Subcutaneous preadipocyte (primary cell): ENCODE data around the gene CNGA4. TPM values are rescaled to one million over a fixed set of nuclear protein-coding genes. Genes with fewer than 3 reads are reported as not detected.

ENCODE experiments used
- total RNA-seq: library from RNA; depleted of rRNA; stranded (reverse); fragments of >200 nt; gene quantifications from 2 replicates; pipeline ENCODE4 v1.2.3, GENCODE V29; 2012

Gene CNGA4
- total RNA-seq: 0.37 TPM in 1 of 2 replicates, not detected in the other

GRCh38 chr11:6238902-6239301 is at the start of gene CNGA4:
TSS of gene CNGA4 (plus strand) at chr11:6239089. CDS start at chr11:6239207, 118 bp downstream.

GRCh38 chr11:6199174-6199810 is 39.6 kb upstream of the CNGA4 start, which contains the start of gene OR52W1:
TSS of gene OR52W1 (plus strand) at chr11:6199224. CDS start at chr11:6199224, 0 bp downstream.

GRCh38 chr11:6205366-6205765 is 33.5 kb upstream of the CNGA4 start, which contains the start of gene C11orf42:
TSS of gene C11orf42 (plus strand) at chr11:6205557. CDS start at chr11:6205616, 59 bp downstream.

GRCh38 chr11:6234387-6235107 is 4.3 kb upstream of the CNGA4 start, which contains the start of gene FHIP1B:
TSS of gene FHIP1B (minus strand) at chr11:6234636. CDS start at chr11:6224516, 10,120 bp downstream.

Other genes starting within 250 kb of the CNGA4 start
- gene OR56A4, start 232.1 kb upstream of the CNGA4 start, total RNA-seq: not detected in 2 replicates
- not detected in 2 replicates for gene OR56A1, start 208.3 kb upstream of the CNGA4 start, total RNA-seq
- not detected in 2 replicates for gene OR56B4, start 131.4 kb upstream of the CNGA4 start, total RNA-seq
- under 0.01 TPM in 1 of 2 replicates, not detected in the other for gene OR52B2, start 68.8 kb upstream of the CNGA4 start, total RNA-seq
- not detected in 2 replicates for gene OR52W1, start 39.9 kb upstream of the CNGA4 start, total RNA-seq
- gene C11orf42, start 33.5 kb upstream of the CNGA4 start, total RNA-seq: not detected in 2 replicates
- gene FHIP1B, start 4.5 kb upstream of the CNGA4 start, total RNA-seq: 13.2 and 19.2 TPM in 2 replicates
- gene CCKBR, start 20.7 kb downstream of the CNGA4 start, total RNA-seq: not detected in 2 replicates
- gene CAVIN3, start 81.4 kb downstream of the CNGA4 start, total RNA-seq: 171 and 329 TPM in 2 replicates
- 28.3 and 31.7 TPM in 2 replicates for gene SMPD1, start 151.4 kb downstream of the CNGA4 start, total RNA-seq
- gene APBB1, start 180.0 kb downstream of the CNGA4 start, total RNA-seq: 27.6 and 29.9 TPM in 2 replicates
- 0.37 and 0.98 TPM in 2 replicates for gene HPX, start 201.9 kb downstream of the CNGA4 start, total RNA-seq
- 16.9 and 26.0 TPM in 2 replicates for gene TRIM3, start 234.9 kb downstream of the CNGA4 start, total RNA-seq
- 44.4 and 51.1 TPM in 2 replicates for gene ARFIP2, start 242.2 kb downstream of the CNGA4 start, total RNA-seq
- 36.7 and 37.3 TPM in 2 replicates for gene TIMM10B, start 242.4 kb downstream of the CNGA4 start, total RNA-seq